Suprapubic skin (tissue), 4 donors: ENCODE data around the gene LCT.

Experiments
- EP300 ChIP-seq: sonication (generic); formaldehyde crosslinking; IDR thresholded peaks from one replicate; pipeline ENCODE4 v1.6.1; 2017; ENCODE audit warnings: antibody characterized with exemption
- POLR2A ChIP-seq, 2 donors: fragments of 450-650 bp; IDR thresholded peaks; one replicate each; pipeline ENCODE4 v1.6.1; 2017; ENCODE audit warnings: antibody characterized with exemption in 2 of 2, mild to moderate bottlenecking in 2 of 2, moderate library complexity in 2 of 2
- POLR2AphosphoS5 ChIP-seq, 3 donors: sonication (generic); formaldehyde crosslinking; IDR thresholded peaks; one replicate each; pipeline ENCODE4 v1.6.1; 2017; ENCODE audit warnings: antibody characterized with exemption in 3 of 3
- TF ChIP-seq, protein P1 (sequence below), 2 donors: fragments of 200-600 bp in 1 of 2; fragments of 450-650 bp in 1 of 2; sonication (generic) in 1 of 2; IDR thresholded peaks; one replicate each; pipeline ENCODE4 v1.5.1; 2016 to 2019; ENCODE audit warnings: antibody characterized with exemption in 2 of 2, mild to moderate bottlenecking in 1 of 2, moderate library complexity in 1 of 2

DNA sequence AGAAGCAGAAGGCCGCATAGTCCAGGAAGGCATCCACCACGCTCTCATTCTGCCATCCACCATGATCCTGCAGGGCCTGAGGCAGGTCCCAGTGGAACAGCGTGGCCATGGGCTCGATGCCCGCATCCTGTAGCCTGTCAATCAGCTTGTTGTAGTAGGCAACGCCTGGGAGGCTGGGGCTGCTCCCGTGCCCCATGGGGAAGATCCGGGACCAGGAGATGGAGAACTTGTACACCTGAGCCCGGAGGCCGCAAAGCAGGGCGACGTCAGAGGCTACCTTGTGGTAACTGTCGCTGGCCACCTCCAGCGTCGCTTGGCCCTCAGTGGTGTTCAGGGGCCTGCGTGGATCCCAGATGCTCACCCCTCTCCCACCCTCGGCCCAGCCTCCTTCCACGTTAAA is 19.5 kb downstream of the LCT start:
- no peak for TF ChIP-seq POLR2A (IDR thresholded peaks at IDR 0.05)
- TF ChIP-seq, protein P1, sequence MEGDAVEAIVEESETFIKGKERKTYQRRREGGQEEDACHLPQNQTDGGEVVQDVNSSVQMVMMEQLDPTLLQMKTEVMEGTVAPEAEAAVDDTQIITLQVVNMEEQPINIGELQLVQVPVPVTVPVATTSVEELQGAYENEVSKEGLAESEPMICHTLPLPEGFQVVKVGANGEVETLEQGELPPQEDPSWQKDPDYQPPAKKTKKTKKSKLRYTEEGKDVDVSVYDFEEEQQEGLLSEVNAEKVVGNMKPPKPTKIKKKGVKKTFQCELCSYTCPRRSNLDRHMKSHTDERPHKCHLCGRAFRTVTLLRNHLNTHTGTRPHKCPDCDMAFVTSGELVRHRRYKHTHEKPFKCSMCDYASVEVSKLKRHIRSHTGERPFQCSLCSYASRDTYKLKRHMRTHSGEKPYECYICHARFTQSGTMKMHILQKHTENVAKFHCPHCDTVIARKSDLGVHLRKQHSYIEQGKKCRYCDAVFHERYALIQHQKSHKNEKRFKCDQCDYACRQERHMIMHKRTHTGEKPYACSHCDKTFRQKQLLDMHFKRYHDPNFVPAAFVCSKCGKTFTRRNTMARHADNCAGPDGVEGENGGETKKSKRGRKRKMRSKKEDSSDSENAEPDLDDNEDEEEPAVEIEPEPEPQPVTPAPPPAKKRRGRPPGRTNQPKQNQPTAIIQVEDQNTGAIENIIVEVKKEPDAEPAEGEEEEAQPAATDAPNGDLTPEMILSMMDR (IDR thresholded peaks at IDR 0.05), result no peak
- no peak for TF ChIP-seq POLR2AphosphoS5 (IDR thresholded peaks at IDR 0.05)
- no peak for TF ChIP-seq EP300
